ENCODE results near the gene DEFB129.

Gene DEFB129

DNA sequence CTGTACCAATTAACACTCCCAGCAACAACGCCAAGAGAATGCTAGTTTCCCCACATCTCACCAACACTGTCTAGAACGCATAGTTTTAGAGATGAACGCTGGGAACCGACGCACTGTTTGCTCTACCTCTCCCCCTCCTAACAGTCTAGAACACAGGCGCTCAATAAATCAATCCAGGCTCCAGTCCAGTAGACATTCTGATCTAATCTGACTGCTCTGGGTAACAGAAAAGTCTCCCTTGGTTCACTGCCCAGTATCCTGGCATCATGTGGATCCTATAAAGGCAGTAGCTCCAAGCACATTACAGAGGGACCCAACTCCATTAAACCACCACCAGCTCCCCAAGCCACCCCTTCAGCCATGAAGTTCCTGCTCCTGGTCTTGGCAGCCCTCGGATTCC lies 30.4 kb downstream of the DEFB129 start, which contains the start of gene DEFB132:
TSS of gene DEFB132 (plus strand) at position 306 of the 400 bp plus-strand sequence. CDS start at position 361, 55 bp downstream.
- DNase-seq, result no peak

- DNase-seq, result no peak
Observed at GRCh38 chr20:258269-258858, 31.3 kb downstream of the DEFB129 start.

- peak; percentile 12 for DNase-seq
Observed at GRCh38 chr20:258963-259362, 31.9 kb downstream of the DEFB129 start.

DNA sequence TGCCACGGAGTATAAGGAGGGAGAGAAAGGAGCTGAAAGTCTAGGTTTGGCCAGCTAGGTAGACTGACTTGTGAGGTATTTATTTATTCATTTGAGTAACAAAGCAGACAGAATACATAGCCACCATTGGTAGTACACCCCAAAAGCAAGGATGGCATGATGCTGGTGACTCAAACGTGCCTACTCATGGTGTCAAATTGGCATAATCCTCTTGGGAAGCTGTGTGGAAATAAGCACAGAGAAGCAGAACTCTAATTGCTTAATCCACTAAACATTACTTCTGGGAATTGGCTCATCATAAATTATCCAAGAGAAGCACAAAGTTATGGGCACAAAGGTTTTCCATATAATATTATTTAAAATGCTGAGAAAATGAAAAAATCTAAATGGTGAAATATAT lies 32.9 kb downstream of the DEFB129 start:
- no peak for DNase-seq

DNA sequence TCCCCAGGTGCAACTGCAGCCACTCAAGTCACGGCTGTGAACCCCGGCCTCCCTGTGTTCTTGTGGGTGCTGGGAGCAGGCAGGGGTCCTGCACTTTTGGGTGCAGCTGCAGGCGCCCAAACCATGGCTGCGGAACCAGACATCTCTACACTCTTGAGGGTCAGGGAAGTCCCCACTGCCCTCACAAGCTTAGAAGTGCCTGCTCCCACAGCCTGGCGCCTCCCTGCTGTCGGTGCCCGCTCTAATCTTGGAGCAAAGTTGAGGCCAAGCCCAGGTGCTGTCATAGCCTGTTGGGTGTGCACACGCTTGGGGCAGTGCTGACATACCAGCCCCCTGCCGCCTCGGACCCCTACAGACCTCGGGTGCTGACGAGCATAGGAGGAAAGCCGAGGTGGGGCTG lies 36.6 kb downstream of the DEFB129 start:
- no peak for DNase-seq

DNA sequence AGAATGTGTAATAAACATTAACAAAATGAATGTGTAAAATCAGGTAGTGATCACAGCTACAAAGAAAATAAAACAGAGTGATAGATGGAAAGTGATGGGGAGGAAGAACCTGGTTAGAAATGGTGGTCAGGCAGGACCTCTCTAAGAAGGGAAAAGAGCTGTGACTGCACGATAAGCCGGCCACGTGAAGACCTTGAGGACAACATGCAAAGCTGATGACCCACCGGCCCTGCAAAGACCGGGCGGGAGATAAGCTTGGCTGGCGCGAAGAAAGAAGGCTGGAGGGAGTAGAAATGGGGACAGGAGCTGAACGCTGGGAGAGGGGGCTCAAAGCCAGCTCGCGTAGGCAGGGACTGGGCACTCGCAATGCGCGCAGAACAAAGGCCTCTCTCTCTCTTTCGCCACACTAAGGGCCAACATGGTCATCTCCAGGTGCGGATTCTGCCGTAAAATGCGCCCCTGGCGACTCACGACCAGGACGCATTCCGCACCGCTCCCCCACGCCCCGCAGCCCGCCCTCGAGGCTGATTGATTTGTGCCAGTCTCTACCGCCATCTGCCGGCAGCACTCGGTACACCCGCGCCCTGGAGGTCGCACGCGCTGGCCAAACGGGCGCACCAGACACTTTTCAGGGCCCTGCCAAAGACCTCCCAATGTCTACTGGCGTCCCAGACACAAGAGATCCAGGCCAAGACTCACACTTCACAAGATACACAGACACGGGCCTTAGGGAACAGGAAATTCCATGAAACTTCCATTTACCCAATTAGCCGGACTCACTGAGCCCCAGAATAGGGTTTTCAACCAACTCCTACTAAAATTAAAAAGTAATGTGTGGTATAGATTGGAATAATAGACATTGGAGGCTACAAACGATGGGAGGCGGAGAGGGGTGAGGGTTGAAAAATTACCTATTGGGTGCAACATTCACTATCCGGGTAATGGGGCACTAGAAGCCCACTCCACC lies 39.8 kb downstream of the DEFB129 start:
- peak; percentile 79 for DNase-seq

DNA sequence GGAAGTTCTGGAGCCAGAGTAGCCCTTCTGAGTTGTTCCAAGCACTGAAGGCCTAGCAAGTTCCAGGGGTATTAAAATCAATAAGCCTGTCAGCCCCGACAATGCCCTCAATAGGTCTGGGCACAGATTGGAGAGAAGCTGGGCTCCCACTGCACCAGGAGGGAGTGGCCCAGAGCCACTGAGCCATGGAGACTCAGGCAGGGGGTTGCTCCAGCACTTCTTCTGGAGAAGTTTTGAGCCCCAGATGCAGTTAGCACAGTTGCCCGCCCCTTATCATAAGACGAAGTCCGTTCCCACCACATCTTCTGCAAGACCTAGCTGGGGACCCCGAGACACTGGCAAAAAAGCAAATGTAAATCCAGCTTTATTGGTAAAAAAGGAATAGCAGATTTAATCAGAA lies 43.5 kb downstream of the DEFB129 start:
- no peak for DNase-seq

- no peak for DNase-seq
Observed at GRCh38 chr20:271069-271468, 44.0 kb downstream of the DEFB129 start.

GRCh38 chr20:271528-271927 lies 44.5 kb downstream of the DEFB129 start:
- DNase-seq, result no peak

DNA sequence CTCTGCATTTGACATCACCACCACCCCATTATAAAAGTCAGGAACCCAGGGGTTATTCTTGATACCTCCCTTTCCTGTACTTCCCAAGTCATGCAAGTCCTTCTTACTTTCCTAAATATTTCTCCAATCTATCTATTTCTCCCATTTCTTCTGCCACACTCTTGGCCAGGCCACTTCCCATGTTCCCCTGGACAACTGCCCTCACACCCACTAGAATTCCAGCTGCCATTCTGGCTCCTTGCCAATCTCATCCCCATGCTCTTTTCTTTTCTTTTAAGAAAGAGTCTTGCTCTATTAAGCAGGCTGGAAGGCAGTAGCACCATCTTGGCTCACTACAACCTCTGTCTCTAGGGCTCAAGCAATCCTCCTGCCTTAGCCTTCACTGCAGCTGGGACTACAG lies 45.7 kb downstream of the DEFB129 start:
- no peak for DNase-seq

GRCh38 chr20:273884-274283 lies 46.8 kb downstream of the DEFB129 start:
- DNase-seq, result no peak

DNA sequence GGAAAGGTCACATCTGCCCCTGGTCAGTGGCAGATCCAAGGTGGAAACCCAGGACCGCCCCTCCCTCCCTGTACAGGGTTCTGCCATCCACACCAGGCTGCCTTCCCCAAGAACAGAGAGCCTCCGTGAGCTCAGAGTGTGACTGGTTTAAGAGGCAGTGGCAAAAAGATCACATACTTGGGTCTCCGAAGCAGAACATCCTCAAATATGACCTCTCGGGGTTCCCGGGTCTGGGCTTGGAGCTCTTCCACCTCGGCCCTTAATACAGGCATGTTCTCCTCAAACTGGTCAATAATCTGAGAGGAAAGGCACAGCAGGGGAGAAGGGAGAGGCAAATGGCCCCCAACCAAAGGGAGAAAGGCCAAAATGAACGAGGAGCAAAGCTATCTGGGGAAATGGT lies 48.7 kb downstream of the DEFB129 start:
- no peak for DNase-seq

DNA sequence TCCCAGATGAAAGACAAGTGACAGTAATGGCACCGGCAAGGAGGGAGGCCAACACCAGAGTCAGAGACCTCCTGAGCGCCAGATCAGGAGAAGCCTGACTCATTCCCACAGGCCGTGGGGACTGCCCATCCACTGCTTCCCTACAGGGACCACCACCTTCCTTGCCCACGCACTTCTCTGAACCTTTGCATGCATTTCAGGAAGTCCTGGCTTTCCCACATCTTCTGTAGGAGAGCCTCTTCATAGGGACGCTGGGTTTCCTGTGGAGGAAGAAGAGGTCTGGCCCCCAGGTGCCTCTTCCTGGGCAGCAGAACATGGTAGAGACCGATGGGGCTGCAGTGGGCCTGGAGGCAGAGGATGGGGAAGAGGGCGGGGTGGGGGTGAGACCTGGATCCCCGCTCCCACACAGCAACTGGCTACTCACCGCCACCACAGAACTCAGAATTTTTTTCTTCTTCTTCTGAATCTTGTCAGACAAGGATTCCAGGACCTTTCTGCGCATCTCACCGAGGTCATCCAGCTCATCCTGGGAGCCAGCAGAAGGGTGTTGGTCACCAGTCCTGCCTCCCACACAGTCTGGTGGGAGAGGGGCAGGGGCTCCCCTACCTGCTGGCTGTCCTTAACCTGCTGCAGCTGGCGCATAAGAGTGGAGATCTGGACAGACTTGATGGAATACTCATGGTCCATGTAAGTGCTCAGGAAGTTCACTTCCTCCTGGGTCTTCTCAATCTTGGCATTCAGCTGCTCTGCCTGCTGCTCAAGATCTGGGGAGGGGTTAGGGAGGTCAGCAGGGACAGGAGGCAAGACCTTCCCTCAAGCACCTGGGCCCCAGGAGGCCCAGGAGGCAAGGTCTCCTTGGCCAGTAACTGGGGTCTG lies 49.8 kb downstream of the DEFB129 start:
- DNase-seq, result no peak

GRCh38 chr20:277496-277781 lies 50.4 kb downstream of the DEFB129 start:
- DNase-seq, result no peak

GRCh38 chr20:278181-278580 lies 51.1 kb downstream of the DEFB129 start:
- no peak for DNase-seq

- DNase-seq, result no peak
Observed at GRCh38 chr20:278607-279571, 51.8 kb downstream of the DEFB129 start.
